HepG2 (cell line): ENCODE data around the gene SIRPA.

Experiments
- HINFP ChIP-seq: sonication (generic); formaldehyde crosslinking; IDR thresholded peaks from 2 replicates; pipeline ENCODE4 v1.4.0; 2020; ENCODE audit warnings: low read depth, mild to moderate bottlenecking, missing genetic modification reagents
- PHF20 ChIP-seq: sonication (generic); formaldehyde crosslinking; IDR thresholded peaks from 2 replicates; pipeline ENCODE4 v1.5.0; 2020; ENCODE audit warnings: mild to moderate bottlenecking, missing genetic modification reagents
- POLR2AphosphoS2 ChIP-seq: IDR thresholded peaks from 2 replicates; pipeline ENCODE4 v1.6.1; 2011; ENCODE audit warnings: low read depth, low read length, improper control_type of control experiment
- ZBTB7B ChIP-seq: sonication (generic); formaldehyde crosslinking; IDR thresholded peaks from 2 replicates; pipeline ENCODE4 v1.4.0; 2020; ENCODE audit warnings: missing genetic modification reagents
- ZNF574 ChIP-seq: sonication (generic); formaldehyde crosslinking; IDR thresholded peaks from 2 replicates; pipeline ENCODE4 v1.4.0; 2020; ENCODE audit warnings: missing genetic modification reagents
- ZNF577 ChIP-seq: sonication (generic); formaldehyde crosslinking; IDR thresholded peaks from 2 replicates; pipeline ENCODE4 v1.4.0; 2020; ENCODE audit warnings: mild to moderate bottlenecking, low read depth, missing genetic modification reagents, borderline replicate concordance
- ZNF615 ChIP-seq: sonication (generic); formaldehyde crosslinking; IDR thresholded peaks from 2 replicates; pipeline ENCODE4 v1.5.0; 2020; ENCODE audit warnings: mild to moderate bottlenecking, missing genetic modification reagents, borderline replicate concordance
- ZNF841 ChIP-seq: sonication (generic); formaldehyde crosslinking; IDR thresholded peaks from 2 replicates; pipeline ENCODE4 v1.8.1; 2023; ENCODE audit warnings: missing genetic modification reagents, borderline replicate concordance
- TF ChIP-seq, protein P1 (sequence below): sonication (generic); formaldehyde crosslinking; IDR thresholded peaks from 2 replicates; pipeline ENCODE4 v1.5.0; 2020; ENCODE audit warnings: mild to moderate bottlenecking, missing genetic modification reagents, moderate library complexity
- TF ChIP-seq, protein P2 (sequence below): IDR thresholded peaks from 2 replicates; pipeline ENCODE4 v1.6.1; 2016

GRCh38 chr20:1846876-1847275, 48.3 kb upstream of the SIRPA start:
- TF ChIP-seq, protein P1, sequence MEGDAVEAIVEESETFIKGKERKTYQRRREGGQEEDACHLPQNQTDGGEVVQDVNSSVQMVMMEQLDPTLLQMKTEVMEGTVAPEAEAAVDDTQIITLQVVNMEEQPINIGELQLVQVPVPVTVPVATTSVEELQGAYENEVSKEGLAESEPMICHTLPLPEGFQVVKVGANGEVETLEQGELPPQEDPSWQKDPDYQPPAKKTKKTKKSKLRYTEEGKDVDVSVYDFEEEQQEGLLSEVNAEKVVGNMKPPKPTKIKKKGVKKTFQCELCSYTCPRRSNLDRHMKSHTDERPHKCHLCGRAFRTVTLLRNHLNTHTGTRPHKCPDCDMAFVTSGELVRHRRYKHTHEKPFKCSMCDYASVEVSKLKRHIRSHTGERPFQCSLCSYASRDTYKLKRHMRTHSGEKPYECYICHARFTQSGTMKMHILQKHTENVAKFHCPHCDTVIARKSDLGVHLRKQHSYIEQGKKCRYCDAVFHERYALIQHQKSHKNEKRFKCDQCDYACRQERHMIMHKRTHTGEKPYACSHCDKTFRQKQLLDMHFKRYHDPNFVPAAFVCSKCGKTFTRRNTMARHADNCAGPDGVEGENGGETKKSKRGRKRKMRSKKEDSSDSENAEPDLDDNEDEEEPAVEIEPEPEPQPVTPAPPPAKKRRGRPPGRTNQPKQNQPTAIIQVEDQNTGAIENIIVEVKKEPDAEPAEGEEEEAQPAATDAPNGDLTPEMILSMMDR (CRISPR knock-in tag) = no peak
- TF ChIP-seq, protein P2, sequence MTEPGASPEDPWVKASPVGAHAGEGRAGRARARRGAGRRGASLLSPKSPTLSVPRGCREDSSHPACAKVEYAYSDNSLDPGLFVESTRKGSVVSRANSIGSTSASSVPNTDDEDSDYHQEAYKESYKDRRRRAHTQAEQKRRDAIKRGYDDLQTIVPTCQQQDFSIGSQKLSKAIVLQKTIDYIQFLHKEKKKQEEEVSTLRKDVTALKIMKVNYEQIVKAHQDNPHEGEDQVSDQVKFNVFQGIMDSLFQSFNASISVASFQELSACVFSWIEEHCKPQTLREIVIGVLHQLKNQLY (CRISPR knock-in tag) = no peak
- TF ChIP-seq ZNF574 (CRISPR knock-in tag) (no peak), HINFP (CRISPR knock-in tag) (no peak), ZNF615 (CRISPR knock-in tag) (no peak), ZNF577 (CRISPR knock-in tag) (no peak), PHF20 (CRISPR knock-in tag) (no peak), POLR2AphosphoS2 (no peak), ZBTB7B (CRISPR knock-in tag) (no peak), ZNF841 (CRISPR knock-in tag) (no peak)
